Epithelial cell of esophagus (primary cell): ENCODE data around the gene CC2D2A.
A peak's percentile ranks its signal among the peaks of the same experiment; 100 is the strongest.

Source experiments
- DNase-seq: peaks from one replicate; pipeline ENCODE4 v3.0.0; 2010; ENCODE audit warnings: low read depth
- H3K4me3 ChIP-seq: 2 replicates; pipeline ENCODE4 v1.5.1; 2011; ENCODE audit warnings: mild to moderate bottlenecking, low read length, control low read depth
- TF ChIP-seq, protein P1 (sequence below): IDR thresholded peaks from 2 replicates; pipeline ENCODE4 v1.5.1; 2011; ENCODE audit warnings: low read depth, mild to moderate bottlenecking, low read length, control low read depth, inconsistent platforms; ENCODE audit not compliant: insufficient read depth; ENCODE audit errors: missing control alignments

CC2D2A gene

DNA sequence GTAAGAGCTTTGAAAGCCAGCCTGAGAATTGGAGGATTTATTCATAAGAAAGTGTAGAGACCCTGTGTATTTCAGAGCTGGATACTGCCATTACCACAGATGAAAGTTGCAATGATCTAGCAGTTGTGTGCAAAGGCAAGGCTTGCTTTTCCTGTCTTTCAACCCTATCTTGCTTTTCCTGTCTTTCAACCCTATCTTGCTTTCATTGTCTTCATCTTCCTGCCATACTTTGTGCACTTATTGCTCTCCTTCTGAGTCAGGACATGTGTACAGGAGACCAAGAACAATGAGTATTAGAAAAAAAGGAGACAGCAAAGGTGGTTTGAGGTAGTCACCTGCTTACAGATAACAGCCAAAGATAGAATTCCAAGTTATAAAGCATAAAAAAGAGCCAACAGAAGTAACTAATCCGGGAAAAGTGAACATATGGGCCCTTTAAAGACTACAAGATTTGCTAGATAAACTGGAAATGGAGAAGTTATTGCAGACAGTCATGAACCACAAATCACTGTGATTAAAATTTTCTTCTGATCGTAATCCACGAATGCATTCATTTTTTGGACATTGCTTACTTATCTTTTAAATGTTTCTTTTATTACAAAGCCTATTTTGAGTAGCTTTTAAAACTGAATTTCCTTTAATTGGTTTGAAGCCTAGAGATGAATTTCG is 24.7 kb upstream of the CC2D2A start:
- DNase-seq: peak; percentile 91
- H3K4me3 ChIP-seq: no peak overlapping the region
- TF ChIP-seq, protein P1, sequence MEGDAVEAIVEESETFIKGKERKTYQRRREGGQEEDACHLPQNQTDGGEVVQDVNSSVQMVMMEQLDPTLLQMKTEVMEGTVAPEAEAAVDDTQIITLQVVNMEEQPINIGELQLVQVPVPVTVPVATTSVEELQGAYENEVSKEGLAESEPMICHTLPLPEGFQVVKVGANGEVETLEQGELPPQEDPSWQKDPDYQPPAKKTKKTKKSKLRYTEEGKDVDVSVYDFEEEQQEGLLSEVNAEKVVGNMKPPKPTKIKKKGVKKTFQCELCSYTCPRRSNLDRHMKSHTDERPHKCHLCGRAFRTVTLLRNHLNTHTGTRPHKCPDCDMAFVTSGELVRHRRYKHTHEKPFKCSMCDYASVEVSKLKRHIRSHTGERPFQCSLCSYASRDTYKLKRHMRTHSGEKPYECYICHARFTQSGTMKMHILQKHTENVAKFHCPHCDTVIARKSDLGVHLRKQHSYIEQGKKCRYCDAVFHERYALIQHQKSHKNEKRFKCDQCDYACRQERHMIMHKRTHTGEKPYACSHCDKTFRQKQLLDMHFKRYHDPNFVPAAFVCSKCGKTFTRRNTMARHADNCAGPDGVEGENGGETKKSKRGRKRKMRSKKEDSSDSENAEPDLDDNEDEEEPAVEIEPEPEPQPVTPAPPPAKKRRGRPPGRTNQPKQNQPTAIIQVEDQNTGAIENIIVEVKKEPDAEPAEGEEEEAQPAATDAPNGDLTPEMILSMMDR: no peak

- peak; percentile 11 for DNase-seq
- TF ChIP-seq, protein P1: no peak
Observed at GRCh38 chr4:15451181-15451865, 18.4 kb upstream of the CC2D2A start.

DNA sequence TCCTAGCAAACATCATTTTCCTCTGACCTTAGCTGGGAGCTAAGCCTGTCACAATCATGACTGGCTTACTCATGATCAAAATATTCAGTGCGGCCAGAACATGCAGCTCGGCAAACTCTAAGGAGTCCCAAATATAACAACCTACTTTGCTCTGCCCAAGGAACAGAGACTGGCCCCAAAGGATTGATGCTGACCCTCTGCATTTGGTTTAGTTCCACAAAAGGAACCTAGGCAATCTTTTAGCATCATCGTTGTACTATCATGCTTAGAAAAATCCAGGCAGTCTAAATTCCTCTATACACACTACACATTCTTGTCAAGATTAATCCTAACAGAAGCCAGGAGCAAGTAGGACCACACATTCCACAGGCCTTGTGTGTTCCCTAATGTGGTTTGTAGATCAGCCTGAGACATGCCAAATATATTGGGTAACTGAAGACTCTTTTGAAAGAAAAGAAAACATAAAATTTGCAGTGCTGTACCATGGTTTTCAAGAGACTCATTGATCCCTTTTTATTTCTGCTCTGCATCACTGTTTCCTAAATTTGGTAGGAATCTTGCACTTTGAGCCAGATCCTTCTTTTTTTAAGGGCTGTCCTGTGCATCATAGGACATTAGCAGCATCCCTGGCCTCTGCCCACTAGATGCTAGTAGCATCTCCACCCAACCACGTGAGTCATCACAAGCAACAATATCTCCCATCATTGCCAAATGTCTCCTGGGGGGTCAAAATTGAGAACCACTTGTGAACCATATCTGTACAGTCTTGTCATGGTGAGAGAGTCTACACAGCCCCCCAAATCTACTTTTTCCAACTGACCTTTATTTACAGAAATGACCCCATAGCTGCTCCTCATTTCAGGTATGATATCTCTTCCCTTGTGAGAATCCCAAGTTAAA is 17.6 kb upstream of the CC2D2A start:
- peak; percentile 86 for DNase-seq
- TF ChIP-seq, protein P1: no peak
- H3K4me3 ChIP-seq: no peak overlapping the region

More at GRCh38 chr4:15451181-15451865, 18.4 kb upstream of the CC2D2A start:
- H3K4me3 ChIP-seq: no peak overlapping the region

GRCh38 chr4:15455290-15455689 is 14.4 kb upstream of the CC2D2A start:
- peak; percentile 62 for DNase-seq
- TF ChIP-seq, protein P1: no peak
- H3K4me3 ChIP-seq: no peak overlapping the region

GRCh38 chr4:15457406-15458201 is 12.1 kb upstream of the CC2D2A start:
- H3K4me3 ChIP-seq: no peak overlapping the region
- TF ChIP-seq, protein P1: peak; percentile 66
- peak; percentile 64 for DNase-seq

GRCh38 chr4:15458616-15459015 is 11.1 kb upstream of the CC2D2A start:
- H3K4me3 ChIP-seq: no peak overlapping the region
- TF ChIP-seq, protein P1: no peak
- no peak for DNase-seq
